Lower lobe of right lung (tissue), 2 donors: ENCODE measurements around the gene SMYD3. TPM values are rescaled to one million over a fixed set of nuclear protein-coding genes. Genes with fewer than 3 reads are reported as not detected.

Experiments used
- ATAC-seq, 2 donors: fragments of 200-7000 bp; cut with Tn5 transposase; one replicate each; pipeline ENCODE4 v1.9.1; 2020 to 2022; ENCODE audit warnings: mild to moderate bottlenecking in 2 of 2, moderate library complexity in 2 of 2
- DNase-seq: peaks from one replicate; pipeline ENCODE4 v3.0.0-alpha.2; 2020
- H3K27ac ChIP-seq: fragments of 200-600 bp; one replicate; pipeline ENCODE4 v1.8.0; 2022
- H3K27me3 ChIP-seq: fragments of 200-600 bp; one replicate; pipeline ENCODE4 v1.8.0; 2022; ENCODE audit warnings: low read depth
- H3K36me3 ChIP-seq: fragments of 200-600 bp; one replicate; pipeline ENCODE4 v1.8.0; 2022; ENCODE audit warnings: mild to moderate bottlenecking
- H3K4me1 ChIP-seq: fragments of 200-600 bp; one replicate; pipeline ENCODE4 v1.8.0; 2022
- H3K4me3 ChIP-seq: fragments of 200-600 bp; one replicate; pipeline ENCODE4 v1.8.0; 2022; ENCODE audit warnings: mild to moderate bottlenecking
- H3K9me3 ChIP-seq: fragments of 200-600 bp; one replicate; pipeline ENCODE4 v1.8.0; 2022
- CTCF ChIP-seq: fragments of 200-600 bp; IDR thresholded peaks from one replicate; pipeline ENCODE4 v1.8.0; 2022; ENCODE audit warnings: antibody characterized with exemption, mild to moderate bottlenecking
- intact Hi-C: fragments of 100-400 bp; cut with DNase I; formaldehyde crosslinking; loops from one replicate; pipeline ENCODE4 v1.11.0; 2022
- total RNA-seq: library from RNA; stranded (reverse); fragmentation: NEBNext Ultra II Directional; extraction: Animal tissue kit (Norgen Biotek cat#: 25700); gene quantifications from one replicate; pipeline ENCODE4 v1.2.1, GENCODE V29; 2021
- donor health status: DM: no; HTN: yes; CAD: no; lungs with severe emphysema.

Gene SMYD3
- total RNA-seq, 1 donor from 2014 or later, result 20.5 TPM

- Histone ChIP-seq H3K27me3 (no peaks in the 10 kb centered on the region), H3K4me3 (no peak overlapping the region), H3K9me3 (no peaks in the 10 kb centered on the region), H3K4me1 (no peaks in the 10 kb centered on the region), H3K27ac (no peak overlapping the region), H3K36me3 (no peaks in the 10 kb centered on the region)
- TF ChIP-seq CTCF, result no peak
- intact Hi-C loops, result no loop called here
- DNase-seq, result no peak
- ATAC-seq, result no peak
Observed at GRCh38 chr1:246221485-246222255, 285.4 kb downstream of the SMYD3 start.

- no peak for ATAC-seq
- DNase-seq, result no peak
- Histone ChIP-seq H3K27me3 (no peaks in the 10 kb centered on the region), H3K4me3 (no peak overlapping the region), H3K9me3 (no peaks in the 10 kb centered on the region), H3K27ac (no peak overlapping the region), H3K36me3 (no peaks in the 10 kb centered on the region), H3K4me1 (no peaks in the 10 kb centered on the region)
- no peak for TF ChIP-seq CTCF
- intact Hi-C loops, result no loop called here
Observed at GRCh38 chr1:246220495-246221065, 286.5 kb downstream of the SMYD3 start.

- TF ChIP-seq CTCF, result no peak
- DNase-seq, result no peak
- no peak for ATAC-seq
Observed at GRCh38 chr1:246219508-246220030, 287.5 kb downstream of the SMYD3 start.

GRCh38 chr1:246218686-246219085 lies 288.4 kb downstream of the SMYD3 start:
- H3K4me1 ChIP-seq, result no peaks in the 10 kb centered on the region

More at GRCh38 chr1:246219508-246220030, 287.5 kb downstream of the SMYD3 start:
- intact Hi-C loops, result no loop called here
- Histone ChIP-seq H3K27ac (no peak overlapping the region), H3K9me3 (no peaks in the 10 kb centered on the region), H3K4me3 (no peak overlapping the region), H3K4me1 (no peaks in the 10 kb centered on the region), H3K36me3 (no peaks in the 10 kb centered on the region), H3K27me3 (no peaks in the 10 kb centered on the region)

GRCh38 chr1:246216906-246217305 lies 290.2 kb downstream of the SMYD3 start:
- intact Hi-C loops, result no loop called here

More at GRCh38 chr1:246218686-246219085, 288.4 kb downstream of the SMYD3 start:
- no peak overlapping the region for H3K4me3 ChIP-seq
- no peak for TF ChIP-seq CTCF
- intact Hi-C loops, result no loop called here
- H3K36me3 ChIP-seq, result no peaks in the 10 kb centered on the region
- H3K9me3 ChIP-seq, result no peaks in the 10 kb centered on the region
- no peaks in the 10 kb centered on the region for H3K27me3 ChIP-seq
- DNase-seq (no peak), ATAC-seq (no peak)
- H3K27ac ChIP-seq, result no peak overlapping the region

More at GRCh38 chr1:246216906-246217305, 290.2 kb downstream of the SMYD3 start:
- no peak for TF ChIP-seq CTCF
- Histone ChIP-seq H3K36me3 (no peaks in the 10 kb centered on the region), H3K4me1 (no peaks in the 10 kb centered on the region), H3K27me3 (no peaks in the 10 kb centered on the region), H3K9me3 (no peaks in the 10 kb centered on the region), H3K27ac (no peak overlapping the region), H3K4me3 (no peak overlapping the region)
- ATAC-seq, result no peak
- no peak for DNase-seq
